HEK293 (cell line): ENCODE measurements around the gene LIPH.
A peak's percentile ranks its signal among the peaks of the same experiment; 100 is the strongest.

ENCODE experiments used
- ZNF280D ChIP-seq: fragments of 450-650 bp; formaldehyde crosslinking; IDR thresholded peaks from 2 replicates; pipeline ENCODE4 v1.5.1; 2016; ENCODE audit warnings: missing biosample characterization, missing genetic modification characterization
- TF ChIP-seq, protein P1 (sequence below): fragments of 450-650 bp; formaldehyde crosslinking; IDR thresholded peaks from 2 replicates; pipeline ENCODE4 v1.5.1; 2016; ENCODE audit warnings: missing biosample characterization, missing genetic modification characterization

- peak; percentile 80; the same call in 1 of the 2 replicates for TF ChIP-seq ZNF280D (tag by site-specific recombination)
- TF ChIP-seq, protein P1, sequence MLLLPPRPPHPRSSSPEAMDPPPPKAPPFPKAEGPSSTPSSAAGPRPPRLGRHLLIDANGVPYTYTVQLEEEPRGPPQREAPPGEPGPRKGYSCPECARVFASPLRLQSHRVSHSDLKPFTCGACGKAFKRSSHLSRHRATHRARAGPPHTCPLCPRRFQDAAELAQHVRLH (tag by site-specific recombination), result peak; percentile 4; the same call in 1 of the 2 replicates
Observed at GRCh38 chr3:185585859-185586685, 33.7 kb upstream of the LIPH start, which contains the start of gene SENP2.
